HL-60 (cell line): ENCODE data around the gene SRD5A3.
A peak's percentile ranks its signal among the peaks of the same experiment; 100 is the strongest.

Source experiments
- DNase-seq, 2 experiments: peaks; one replicate each; pipeline ENCODE4 v3.0.0-alpha.2; 2010 to 2020; ENCODE audit warnings: low read depth in 1 of 2, low spot score in 1 of 2
- H3K27ac ChIP-seq: fragments of 250-450 bp; sonication (Bioruptor Pico); replicated peaks from 2 replicates; pipeline ENCODE4 v1.5.1; 2020; ENCODE audit warnings: mild to moderate bottlenecking, moderate library complexity
- H3K27me3 ChIP-seq: fragments of 250-450 bp; sonication (Bioruptor Pico); 2 replicates; pipeline ENCODE4 v1.5.1; 2021; ENCODE audit warnings: mild to moderate bottlenecking, moderate library complexity; ENCODE audit not compliant: insufficient read depth, poor library complexity, severe bottlenecking
- H3K4me3 ChIP-seq: replicated peaks from 2 replicates; pipeline ENCODE4 v1.5.1; 2011; ENCODE audit warnings: mild to moderate bottlenecking, control low read depth, low read length; ENCODE audit not compliant: insufficient read depth
- GABPA ChIP-seq: IDR thresholded peaks from 2 replicates; pipeline ENCODE4 v1.6.1; 2012; ENCODE audit warnings: low read depth
- POLR2AphosphoS5 ChIP-seq: IDR thresholded peaks from 2 replicates; pipeline ENCODE4 v1.6.1; 2012; ENCODE audit warnings: low read depth
- REST ChIP-seq: IDR thresholded peaks from 2 replicates; pipeline ENCODE4 v1.6.1; 2012; ENCODE audit warnings: low read depth; ENCODE audit not compliant: insufficient replicate concordance
- SPI1 ChIP-seq: IDR thresholded peaks from 2 replicates; pipeline ENCODE4 v1.6.1; 2012; ENCODE audit warnings: low read depth, mild to moderate bottlenecking, borderline replicate concordance
- TF ChIP-seq, protein P1 (sequence below): IDR thresholded peaks from one replicate; pipeline ENCODE4 v1.5.1; 2011; ENCODE audit warnings: low read length, control low read depth, inconsistent platforms; ENCODE audit not compliant: insufficient read depth

The SRD5A3 gene

GRCh38 chr4:55304303-55304702 lies 41.7 kb upstream of the SRD5A3 start:
- Histone ChIP-seq H3K4me3 (no peak overlapping the region), H3K27me3 (no peaks in the 10 kb centered on the region), H3K27ac (no peak overlapping the region)
- no peak for DNase-seq
- TF ChIP-seq, protein P1, sequence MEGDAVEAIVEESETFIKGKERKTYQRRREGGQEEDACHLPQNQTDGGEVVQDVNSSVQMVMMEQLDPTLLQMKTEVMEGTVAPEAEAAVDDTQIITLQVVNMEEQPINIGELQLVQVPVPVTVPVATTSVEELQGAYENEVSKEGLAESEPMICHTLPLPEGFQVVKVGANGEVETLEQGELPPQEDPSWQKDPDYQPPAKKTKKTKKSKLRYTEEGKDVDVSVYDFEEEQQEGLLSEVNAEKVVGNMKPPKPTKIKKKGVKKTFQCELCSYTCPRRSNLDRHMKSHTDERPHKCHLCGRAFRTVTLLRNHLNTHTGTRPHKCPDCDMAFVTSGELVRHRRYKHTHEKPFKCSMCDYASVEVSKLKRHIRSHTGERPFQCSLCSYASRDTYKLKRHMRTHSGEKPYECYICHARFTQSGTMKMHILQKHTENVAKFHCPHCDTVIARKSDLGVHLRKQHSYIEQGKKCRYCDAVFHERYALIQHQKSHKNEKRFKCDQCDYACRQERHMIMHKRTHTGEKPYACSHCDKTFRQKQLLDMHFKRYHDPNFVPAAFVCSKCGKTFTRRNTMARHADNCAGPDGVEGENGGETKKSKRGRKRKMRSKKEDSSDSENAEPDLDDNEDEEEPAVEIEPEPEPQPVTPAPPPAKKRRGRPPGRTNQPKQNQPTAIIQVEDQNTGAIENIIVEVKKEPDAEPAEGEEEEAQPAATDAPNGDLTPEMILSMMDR, result no peak
- no peak for TF ChIP-seq SPI1
- TF ChIP-seq POLR2AphosphoS5, result no peak

- Histone ChIP-seq H3K4me3 (no peak overlapping the region), H3K27ac (no peak overlapping the region), H3K27me3 (no peaks in the 10 kb centered on the region)
- no peak for TF ChIP-seq POLR2AphosphoS5
- TF ChIP-seq, protein P1, result no peak
- TF ChIP-seq GABPA, result no peak
- TF ChIP-seq REST, result no peak
- no peak for TF ChIP-seq SPI1
- no peak for DNase-seq
Measured at GRCh38 chr4:55308071-55308470, 38.0 kb upstream of the SRD5A3 start.

DNA sequence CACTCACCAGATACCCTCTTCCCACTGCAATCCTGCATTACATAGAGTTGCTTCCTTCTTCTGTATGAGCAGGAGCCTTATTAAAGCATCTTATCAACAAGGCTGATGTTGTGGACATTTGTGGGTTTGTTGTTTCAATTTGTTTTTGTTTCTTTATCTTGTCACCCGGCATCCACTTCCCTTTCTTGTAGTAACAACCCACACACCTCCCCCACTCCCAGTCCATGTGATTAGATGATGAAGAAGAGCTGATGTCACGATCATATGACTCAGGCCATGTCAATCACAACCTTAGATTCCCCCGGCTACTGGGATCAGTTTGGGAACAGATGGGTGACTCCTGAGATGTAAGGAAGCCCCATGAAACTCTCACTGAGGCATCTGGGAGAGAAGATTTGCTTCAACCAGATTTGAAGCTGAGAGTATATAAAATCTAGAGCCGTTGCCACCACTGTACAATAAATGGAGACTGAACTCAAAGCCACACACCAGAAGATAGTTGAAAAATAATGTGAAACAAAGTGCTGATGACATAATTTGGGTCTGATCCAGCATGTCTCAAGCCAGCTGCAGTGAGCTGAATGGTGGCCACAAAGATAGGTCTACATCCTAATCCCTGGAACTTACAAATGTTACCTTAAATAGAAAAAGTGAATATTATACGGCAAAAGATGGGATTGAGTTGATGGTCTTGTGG lies 34.1 kb upstream of the SRD5A3 start:
- H3K27ac ChIP-seq, result no peak overlapping the region

More for the DNA sequence above, 34.1 kb upstream of the SRD5A3 start:
- H3K4me3 ChIP-seq, result no peak overlapping the region
- TF ChIP-seq POLR2AphosphoS5 (no peak), REST (no peak), SPI1 (peak; percentile 34)
- TF ChIP-seq, protein P1, result no peak
- DNase-seq, result peak in 1 of 2 experiments; percentile 13
- H3K27me3 ChIP-seq, result no peaks in the 10 kb centered on the region
